H1 (cell line): Measurements from ENCODE around the gene OLIG2.

ENCODE experiments used
- ATF2 ChIP-seq: IDR thresholded peaks from 2 replicates; pipeline ENCODE4 v1.6.1; 2012; ENCODE audit warnings: low read length, inconsistent platforms
- KDM5A ChIP-seq: fragments of 200-600 bp; IDR thresholded peaks from 2 replicates; pipeline ENCODE4 v1.7.1; 2012; ENCODE audit warnings: mild to moderate bottlenecking, low read length, inconsistent platforms, mixed read lengths
- POLR2A ChIP-seq, 2 experiments: IDR thresholded peaks; 1 replicate in 1 of 2; 2 replicates in 1 of 2; pipeline ENCODE4 v1.6.1; 2011; ENCODE audit warnings: low read depth in 2 of 2, low read length in 2 of 2, mild to moderate bottlenecking in 2 of 2; ENCODE audit errors: control extremely low read depth in 1 of 2
- TBP ChIP-seq: IDR thresholded peaks from 2 replicates; pipeline ENCODE4 v1.6.1; 2011; ENCODE audit warnings: low read depth, low read length, improper control_type of control experiment
- TF ChIP-seq, protein P1 (sequence below), 3 experiments: IDR thresholded peaks; 1 replicate in 2 of 3; 2 replicates in 1 of 3; pipeline versions ENCODE4 v1.5.1 to v1.6.1; 2011; ENCODE audit warnings: low read length in 3 of 3, mild to moderate bottlenecking in 3 of 3, inconsistent platforms in 2 of 3, low read depth in 1 of 3, moderate library complexity in 1 of 3; ENCODE audit not compliant: insufficient read depth in 1 of 3; ENCODE audit errors: control extremely low read depth in 1 of 3

- no peak for TF ChIP-seq POLR2A (IDR thresholded peaks at IDR 0.05; ENCODE audit: control extremely low read depth in 1 of 2, low read depth in 2 of 2, low read length in 2 of 2)
- TF ChIP-seq KDM5A: no peak
- no peak for TF ChIP-seq ATF2
- TF ChIP-seq, protein P1, sequence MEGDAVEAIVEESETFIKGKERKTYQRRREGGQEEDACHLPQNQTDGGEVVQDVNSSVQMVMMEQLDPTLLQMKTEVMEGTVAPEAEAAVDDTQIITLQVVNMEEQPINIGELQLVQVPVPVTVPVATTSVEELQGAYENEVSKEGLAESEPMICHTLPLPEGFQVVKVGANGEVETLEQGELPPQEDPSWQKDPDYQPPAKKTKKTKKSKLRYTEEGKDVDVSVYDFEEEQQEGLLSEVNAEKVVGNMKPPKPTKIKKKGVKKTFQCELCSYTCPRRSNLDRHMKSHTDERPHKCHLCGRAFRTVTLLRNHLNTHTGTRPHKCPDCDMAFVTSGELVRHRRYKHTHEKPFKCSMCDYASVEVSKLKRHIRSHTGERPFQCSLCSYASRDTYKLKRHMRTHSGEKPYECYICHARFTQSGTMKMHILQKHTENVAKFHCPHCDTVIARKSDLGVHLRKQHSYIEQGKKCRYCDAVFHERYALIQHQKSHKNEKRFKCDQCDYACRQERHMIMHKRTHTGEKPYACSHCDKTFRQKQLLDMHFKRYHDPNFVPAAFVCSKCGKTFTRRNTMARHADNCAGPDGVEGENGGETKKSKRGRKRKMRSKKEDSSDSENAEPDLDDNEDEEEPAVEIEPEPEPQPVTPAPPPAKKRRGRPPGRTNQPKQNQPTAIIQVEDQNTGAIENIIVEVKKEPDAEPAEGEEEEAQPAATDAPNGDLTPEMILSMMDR (IDR thresholded peaks at IDR 0.05; ENCODE audit: control extremely low read depth in 1 of 3, insufficient read depth in 1 of 3, low read depth in 1 of 3, low read length in 3 of 3): no peak
- no peak for TF ChIP-seq TBP
Observed at GRCh38 chr21:33075128-33075527, 49.4 kb downstream of the OLIG2 start.
